Erythroblast (primary cell): ENCODE results near the gene STARD13.

Experiments
- GATA1 ChIP-seq: IDR thresholded peaks from 2 replicates; pipeline ENCODE4 v1.6.1; 2011; ENCODE audit warnings: low read depth, mild to moderate bottlenecking, control low read depth, low read length, moderate library complexity
- POLR2A ChIP-seq: IDR thresholded peaks from 2 replicates; pipeline ENCODE4 v1.6.1; 2011; ENCODE audit warnings: mild to moderate bottlenecking, low read length

DNA sequence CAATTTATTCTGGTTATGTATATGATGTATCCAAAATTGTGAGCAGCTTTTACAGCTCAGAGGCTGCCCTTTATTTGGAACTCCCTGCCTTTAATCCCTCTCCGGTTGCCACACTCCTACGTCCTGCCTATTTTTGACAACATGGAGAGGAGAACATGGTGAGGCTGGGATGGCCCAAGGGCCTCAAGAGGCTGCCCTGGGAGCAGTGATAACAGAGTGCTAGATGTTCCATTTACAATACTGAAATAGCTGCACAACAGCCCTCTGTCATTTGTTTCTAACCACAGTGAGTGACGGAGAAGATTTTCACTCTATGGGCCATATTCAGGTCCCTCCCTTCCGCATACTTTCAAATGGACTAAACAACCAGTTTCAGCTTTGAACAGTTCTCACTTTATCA lies 33.4 kb downstream of the STARD13 start:
- TF ChIP-seq POLR2A (no peak), GATA1 (no peak)
